ENCODE results near the gene DNAJC10. TPM values are rescaled to one million over a fixed set of nuclear protein-coding genes. Genes with fewer than 3 reads are reported as not detected.

The DNAJC10 gene
- total and polyA plus RNA-seq, 2 of the 4 experiments (the other 2 are of a cell fraction), result 34.6 to 53.2 TPM

- H3K14ac ChIP-seq (replicated peaks; ENCODE audit: low read depth, low read length), result no peak overlapping the region
- dilution Hi-C loops (cut with HindIII; ENCODE audit: low sequenced_read_pairs, unreplicated experiment), result no loop called here
- H2BK20ac ChIP-seq (ENCODE audit: low read depth, low read length), result no peak overlapping the region
- H3K9ac ChIP-seq (ENCODE audit: low read depth, low read length), result no peak overlapping the region
- no peak overlapping the region for H3K18ac ChIP-seq (ENCODE audit: low read depth, low read length)
- no peak overlapping the region for H2BK15ac ChIP-seq (ENCODE audit: low read depth, low read length)
- ATAC-seq (ENCODE audit: low read depth) (no peak), DNase-seq (no peak)
- TF ChIP-seq CHD1 (IDR thresholded peaks at IDR 0.05; ENCODE audit: low read depth, low read length), result no peak
- TF ChIP-seq CEBPB (IDR thresholded peaks at IDR 0.05; ENCODE audit: low read depth, low read length), result no peak
- no peak for TF ChIP-seq USF2 (IDR thresholded peaks at IDR 0.05; ENCODE audit: low read depth, low read length)
- no peaks in the 10 kb centered on the region for H3K4me1 ChIP-seq (ENCODE audit: control insufficient read depth, insufficient read depth, low read length)
- CTCF ChIA-PET, result interaction anchor here (0.9 to 1.8 kb wide), 6 partner anchors 9 to 310 kb away, joined by 3 to 5 read pairs (median 3); no protein-coding TSS in a partner anchor
- H3K4me2 ChIP-seq (ENCODE audit: low read depth, low read length), result no peak overlapping the region
- intact Hi-C loops (cut with micrococcal nuclease), result loop anchor here (1.0 kb wide), 1 partner anchor 196 kb away; no protein-coding TSS in a partner anchor
- no peak overlapping the region for H3K27ac ChIP-seq (ENCODE audit: insufficient read depth, low read length)
- no peak overlapping the region for H2AFZ ChIP-seq (replicated peaks; ENCODE audit: low read length, poor library complexity)
- H3K4me3 ChIP-seq (ENCODE audit: insufficient read depth, low read depth, low read length), result no peak overlapping the region
- H3K4ac ChIP-seq (ENCODE audit: low read depth, low read length), result no peak overlapping the region
- no peaks in the 10 kb centered on the region for H3K79me1 ChIP-seq (ENCODE audit: low read depth in 1 of 2, low read length in 2 of 2)
- no peak overlapping the region for H4K91ac ChIP-seq (ENCODE audit: insufficient read depth, low read depth, low read length)
- H3K23ac ChIP-seq (ENCODE audit: low read depth, low read length), result no peak overlapping the region
- no peak overlapping the region for H2AK9ac ChIP-seq (replicated peaks; ENCODE audit: low read depth, low read length, poor library complexity)
- in situ Hi-C loops (cut with MboI; ENCODE audit: low sequenced_read_pairs), result no loop called here
- no TSS peak for BruUV-seq (replicated peaks)
- H4K8ac ChIP-seq (ENCODE audit: low read depth in 2 of 2, low read length in 2 of 2), result no peak overlapping the region
- H3K9me3 ChIP-seq (ENCODE audit: control insufficient read depth, insufficient read depth, low read length), result no peaks in the 10 kb centered on the region
- POLR2A ChIA-PET (ENCODE audit: unreplicated experiment), result no interaction called here
- H3K36me3 ChIP-seq (ENCODE audit: control insufficient read depth, insufficient read depth, low read length), result 0 out of 2 replicates have a peak, but pooled peaks cover 2% of the 10 kb centered on the region
- no peaks in the 10 kb centered on the region for H4K20me1 ChIP-seq (ENCODE audit: insufficient read depth, low read length)
- no CpG with 5 or more reads among the region's 4 CpGs for WGBS, 2 experiments (ENCODE audit: extremely low coverage in 2 of 2, insufficient read length in 1 of 2)
- H2BK5ac ChIP-seq (ENCODE audit: low read depth, low read length, poor library complexity, severe bottlenecking), result no peak overlapping the region
- H2BK120ac ChIP-seq (ENCODE audit: low read depth, low read length), result no peak overlapping the region
- H2AK5ac ChIP-seq (ENCODE audit: low read depth, low read length), result no peak overlapping the region
- no peak overlapping the region for H3K56ac ChIP-seq (ENCODE audit: extremely low read depth, insufficient read depth, low read length)
- H3K27me3 ChIP-seq (ENCODE audit: control insufficient read depth, insufficient read depth, low read length), result no peaks in the 10 kb centered on the region
- H4K5ac ChIP-seq (ENCODE audit: low read depth, low read length), result no peak overlapping the region
- H3K9me1 ChIP-seq (ENCODE audit: insufficient read depth, low read length), result no peaks in the 10 kb centered on the region; the same call in 1 of the 2 replicates
Measured at GRCh38 chr2:182784058-182784706, 68.1 kb downstream of the DNAJC10 start.
